HG03025 (cell line): ENCODE measurements around the gene CKM.

Source experiments
- ATAC-seq: cut with Tn5 transposase; IDR thresholded peaks from one replicate; pipeline ENCODE4 v1.9.1; 2021; ENCODE audit warnings: mild to moderate bottlenecking, moderate library complexity; ENCODE audit not compliant: unreplicated experiment, low FRiP score

The CKM gene

GRCh38 chr19:45322744-45323281 lies at the start of gene CKM:
Gene CKM (minus strand): TSS chr19:45322875. CDS start chr19:45319713, 3,162 bp downstream.
- no peak for ATAC-seq

- ATAC-seq, result peak; percentile 89
Measured at GRCh38 chr19:45370410-45371204, 47.9 kb upstream of the CKM start, which contains the start of gene ERCC2. Gene ERCC2 (minus strand): TSS chr19:45370573. CDS start chr19:45370540, 33 bp downstream.

- no peak for ATAC-seq
Measured at GRCh38 chr19:45368737-45369340, 46.2 kb upstream of the CKM start.

- ATAC-seq, result no peak
Measured at GRCh38 chr19:45368127-45368526, 45.5 kb upstream of the CKM start.

GRCh38 chr19:45364696-45365095 lies 42.0 kb upstream of the CKM start:
- ATAC-seq, result no peak

GRCh38 chr19:45363861-45364459 lies 41.3 kb upstream of the CKM start:
- ATAC-seq, result no peak

- ATAC-seq, result no peak
Measured at GRCh38 chr19:45362291-45362690, 39.6 kb upstream of the CKM start.

GRCh38 chr19:45361608-45362007 lies 38.9 kb upstream of the CKM start:
- no peak for ATAC-seq

- ATAC-seq, result no peak
Measured at GRCh38 chr19:45358213-45358792, 35.6 kb upstream of the CKM start.

GRCh38 chr19:45357445-45357783 lies 34.7 kb upstream of the CKM start:
- no peak for ATAC-seq

- ATAC-seq, result no peak
Measured at GRCh38 chr19:45356760-45357444, 34.2 kb upstream of the CKM start.

- ATAC-seq, result no peak
Measured at GRCh38 chr19:45355910-45356309, 33.2 kb upstream of the CKM start.

GRCh38 chr19:45355402-45355801 lies 32.7 kb upstream of the CKM start:
- ATAC-seq, result no peak

GRCh38 chr19:45354241-45354842 lies 31.7 kb upstream of the CKM start:
- no peak for ATAC-seq

GRCh38 chr19:45352914-45353796 lies 30.5 kb upstream of the CKM start:
- no peak for ATAC-seq

- no peak for ATAC-seq
Measured at GRCh38 chr19:45352471-45352870, 29.8 kb upstream of the CKM start.

GRCh38 chr19:45352062-45352461 lies 29.4 kb upstream of the CKM start:
- ATAC-seq, result no peak

GRCh38 chr19:45351401-45351952 lies 28.8 kb upstream of the CKM start:
- ATAC-seq, result no peak
